NCI-H1417 (cell line): ENCODE results near the gene SARNP.
A peak's percentile ranks its signal among the peaks of the same experiment; 100 is the strongest.

ENCODE experiments used
- DNase-seq, 3 experiments: peaks; one replicate each; lab custom pipeline; 2025; lab: John Stamatoyannopoulos, UW

The SARNP gene

GRCh38 chr12:55726971-55727370 is 90.6 kb downstream of the SARNP start:
- DNase-seq = no peak

- no peak for DNase-seq
Measured at GRCh38 chr12:55725556-55725955, 92.0 kb downstream of the SARNP start.

- DNase-seq = no peak
Measured at GRCh38 chr12:55724940-55725309, 92.6 kb downstream of the SARNP start.

DNA sequence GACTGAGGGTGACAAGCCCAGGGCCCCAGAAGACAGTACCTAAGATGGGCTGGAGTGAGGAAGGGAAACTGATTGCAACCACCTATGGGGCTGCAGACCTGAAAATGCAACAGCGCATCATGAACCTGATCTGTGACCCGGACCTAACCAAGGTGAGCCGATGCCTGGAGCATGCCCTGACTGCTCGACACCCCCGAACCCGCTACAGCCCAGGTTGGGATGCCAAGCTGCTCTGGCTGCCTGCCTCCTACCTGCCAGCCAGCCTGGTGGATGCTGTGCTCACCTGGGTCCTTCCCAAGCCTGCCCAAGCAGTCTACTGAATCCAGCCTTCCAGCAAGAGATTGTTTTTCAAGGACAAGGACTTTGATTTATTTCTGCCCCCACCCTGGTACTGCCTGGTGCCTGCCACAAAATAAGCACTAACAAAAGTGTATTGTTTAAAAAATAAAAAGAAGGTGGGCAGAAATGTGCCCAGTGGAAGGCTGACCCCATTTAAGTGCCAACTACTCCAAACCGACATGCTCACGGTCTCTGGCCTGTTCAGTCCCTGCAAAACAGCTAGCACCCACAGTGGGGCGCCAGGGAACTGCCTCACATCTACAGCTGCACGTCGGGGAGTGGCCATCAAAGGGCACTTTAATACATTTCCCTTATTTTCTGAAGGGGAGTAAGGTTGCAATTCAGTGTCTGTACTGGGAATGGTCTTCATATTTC is 93.1 kb downstream of the SARNP start:
- DNase-seq = peak; percentile 44 to 55 (median 51)

GRCh38 chr12:55723516-55724225 is 93.9 kb downstream of the SARNP start:
- DNase-seq = no peak

GRCh38 chr12:55722948-55723347 is 94.6 kb downstream of the SARNP start:
- no peak for DNase-seq

GRCh38 chr12:55721601-55722213 is 95.8 kb downstream of the SARNP start:
- no peak for DNase-seq

- peak in 2 of 3 experiments; percentile 9 to 17 for DNase-seq
Measured at GRCh38 chr12:55720894-55721444, 96.6 kb downstream of the SARNP start.

DNA sequence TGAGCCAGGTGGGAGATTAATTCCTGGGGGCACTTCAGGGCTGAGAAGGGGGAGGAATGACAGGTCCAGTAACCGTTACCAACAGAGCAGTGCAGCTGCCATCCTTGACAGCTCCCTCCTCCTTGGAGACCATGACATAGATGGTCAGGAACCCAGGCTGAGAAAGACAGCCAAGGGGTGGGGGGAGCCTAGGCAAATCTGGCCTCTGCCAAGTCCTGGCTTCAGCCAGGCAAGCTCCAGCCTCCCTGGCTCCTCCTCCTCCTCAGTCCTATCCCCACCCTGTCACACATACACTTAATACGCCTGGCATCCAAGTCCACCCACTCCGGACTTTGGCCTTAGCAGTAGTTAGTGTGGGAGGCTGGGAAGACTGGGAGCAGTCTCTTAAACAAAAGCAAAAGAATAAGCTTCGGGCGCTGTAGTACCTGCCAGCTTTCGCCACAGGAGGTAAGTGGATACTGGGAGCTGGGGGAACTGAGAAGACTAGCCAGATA is 97.4 kb downstream of the SARNP start, which contains the start of gene RDH5:
TSS of gene RDH5 (plus strand) at position 323 of the 494 bp plus-strand sequence. CDS start 792 bp downstream, outside the sequence.
- DNase-seq = no peak

- DNase-seq = no peak
Measured at GRCh38 chr12:55719371-55719770, 98.2 kb downstream of the SARNP start.

- no peak for DNase-seq
Measured at GRCh38 chr12:55718624-55719275, 98.8 kb downstream of the SARNP start.

- DNase-seq = no peak
Measured at GRCh38 chr12:55718015-55718414, 99.5 kb downstream of the SARNP start.

DNA sequence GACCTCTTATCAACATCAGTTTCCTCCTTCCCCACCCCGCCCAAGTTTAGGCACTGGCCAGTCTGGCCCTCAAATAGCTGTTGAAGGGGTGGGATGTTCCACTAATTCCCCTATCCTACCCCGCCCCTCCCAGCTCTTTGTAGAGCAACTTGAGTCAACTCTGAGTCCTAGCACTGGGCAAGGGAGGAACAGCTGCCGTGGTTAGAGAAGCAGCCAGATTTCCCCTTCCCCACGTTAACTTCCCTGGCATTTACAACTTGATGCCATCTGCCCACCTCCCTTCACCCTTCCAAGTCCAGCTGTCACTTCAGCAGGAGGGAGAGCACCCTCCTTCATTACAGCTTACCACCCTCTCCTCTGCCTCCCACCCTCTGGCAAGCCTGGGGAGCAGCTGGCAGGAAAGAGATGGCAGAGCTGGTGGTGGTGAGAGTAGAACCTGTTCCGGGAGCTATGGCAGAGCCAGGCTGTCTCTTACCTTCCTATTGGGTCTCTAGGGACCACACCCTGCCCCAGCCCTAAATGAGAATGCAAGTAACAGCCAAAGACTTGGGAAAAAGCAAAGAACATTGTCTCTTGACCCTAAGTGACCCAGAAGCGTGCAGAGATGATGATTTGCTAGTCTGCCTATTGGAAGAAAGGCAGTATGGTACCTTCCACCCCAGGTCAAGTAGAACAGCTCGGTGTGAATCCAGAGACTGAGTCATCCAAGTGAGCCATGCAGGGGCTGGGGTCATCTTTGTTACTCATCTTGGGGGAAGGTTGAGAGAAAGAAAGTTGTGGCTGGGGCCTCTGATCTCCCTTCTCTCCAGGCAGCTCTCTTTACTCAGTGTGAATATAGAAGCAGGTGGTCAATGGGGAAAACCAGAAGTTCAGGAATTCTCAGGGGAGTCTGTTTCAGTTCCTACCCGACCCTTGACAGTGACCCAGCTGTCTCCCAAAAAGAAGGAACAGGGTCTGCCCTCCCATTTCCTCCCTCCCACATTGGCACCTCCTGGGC is 100.2 kb downstream of the SARNP start:
- no peak for DNase-seq

DNA sequence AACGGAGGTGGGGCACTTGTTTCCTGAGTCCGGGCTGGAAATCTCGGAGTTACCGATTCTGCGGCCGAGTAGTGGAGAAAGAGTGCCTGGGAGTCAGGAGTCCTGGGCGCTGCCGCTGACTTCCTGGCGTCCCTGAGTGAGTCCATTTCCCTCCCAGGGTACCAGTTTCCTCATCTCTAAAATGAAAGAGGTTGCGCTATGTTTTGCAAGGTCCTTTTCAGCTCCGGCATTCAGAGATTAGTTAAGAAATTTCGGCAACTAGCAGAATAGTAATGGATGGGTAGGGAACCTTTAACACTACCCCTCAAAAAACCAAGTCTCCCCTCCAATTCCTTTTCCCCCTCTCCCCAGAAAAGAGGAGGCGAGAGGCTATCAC is 101.0 kb downstream of the SARNP start:
- DNase-seq = no peak

GRCh38 chr12:55715833-55716581 is 101.5 kb downstream of the SARNP start, which contains the start of gene BLOC1S1:
Gene BLOC1S1 (plus strand): TSS chr12:55716046. CDS start chr12:55716052, 6 bp downstream.
- DNase-seq = peak; percentile 97 to 98 (median 98)

- peak in 1 of 3 experiments; percentile 62 for DNase-seq
Measured at GRCh38 chr12:55715169-55715764, 102.3 kb downstream of the SARNP start.

DNA sequence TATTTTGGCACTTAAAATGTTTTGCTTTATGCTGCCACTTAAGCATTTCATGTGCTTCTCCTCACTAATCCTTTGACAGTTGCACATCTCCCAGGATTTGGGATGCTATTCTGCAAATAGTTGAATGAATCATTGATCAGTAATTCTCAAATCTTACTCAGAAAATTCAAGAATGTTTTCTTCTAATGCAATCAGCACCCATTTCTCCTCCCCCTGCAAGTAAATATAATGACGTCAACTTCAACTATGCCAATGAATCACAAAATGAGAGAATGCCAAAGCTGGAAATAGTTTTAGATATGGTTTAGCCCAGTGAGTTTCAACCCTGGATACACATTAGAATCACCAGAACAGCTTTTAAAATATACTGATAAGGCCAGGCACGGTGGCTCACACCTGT is 103.8 kb downstream of the SARNP start:
- no peak for DNase-seq

DNA sequence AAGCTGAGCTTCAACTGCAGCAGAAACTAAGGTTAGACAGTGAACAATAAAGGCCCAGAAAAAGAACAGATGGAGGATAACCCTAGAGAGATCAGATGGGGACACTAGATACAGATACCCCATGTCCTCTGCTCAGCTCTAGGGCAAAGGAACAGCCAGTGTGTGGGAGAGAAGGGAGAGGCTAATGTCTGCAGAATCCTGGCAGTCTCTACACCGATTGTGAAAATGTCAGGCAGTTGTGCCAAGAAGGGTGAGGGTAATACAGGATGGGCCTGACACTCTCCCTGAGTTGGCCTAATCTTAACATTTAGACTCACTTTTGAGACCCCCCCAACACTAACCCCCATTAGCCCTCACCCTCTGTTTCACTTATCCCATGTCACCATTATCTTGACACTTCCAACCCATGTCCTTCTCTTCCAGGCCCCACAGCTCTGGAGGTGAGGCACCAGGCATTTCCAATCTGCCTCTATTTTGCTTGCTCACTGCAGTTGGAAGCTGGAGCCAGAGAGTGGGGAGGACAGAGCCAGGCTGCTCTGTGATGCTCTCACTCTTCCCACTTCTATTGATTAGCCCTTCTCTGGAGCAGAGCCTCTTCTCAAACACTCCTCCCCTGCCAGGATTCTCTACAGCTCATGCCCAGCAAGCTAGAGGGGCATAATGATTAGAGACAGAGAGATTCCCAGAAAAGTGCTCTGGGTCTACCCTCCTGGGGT is 104.7 kb downstream of the SARNP start:
- DNase-seq = no peak
